ENCODE results near the gene TUBA1A.
"Not testable (repeated sequence)": the region's sequence is repeated elsewhere in the genome, so short reads cannot be mapped to it uniquely, and the experiment has no call there.

The TUBA1A gene

DNA sequence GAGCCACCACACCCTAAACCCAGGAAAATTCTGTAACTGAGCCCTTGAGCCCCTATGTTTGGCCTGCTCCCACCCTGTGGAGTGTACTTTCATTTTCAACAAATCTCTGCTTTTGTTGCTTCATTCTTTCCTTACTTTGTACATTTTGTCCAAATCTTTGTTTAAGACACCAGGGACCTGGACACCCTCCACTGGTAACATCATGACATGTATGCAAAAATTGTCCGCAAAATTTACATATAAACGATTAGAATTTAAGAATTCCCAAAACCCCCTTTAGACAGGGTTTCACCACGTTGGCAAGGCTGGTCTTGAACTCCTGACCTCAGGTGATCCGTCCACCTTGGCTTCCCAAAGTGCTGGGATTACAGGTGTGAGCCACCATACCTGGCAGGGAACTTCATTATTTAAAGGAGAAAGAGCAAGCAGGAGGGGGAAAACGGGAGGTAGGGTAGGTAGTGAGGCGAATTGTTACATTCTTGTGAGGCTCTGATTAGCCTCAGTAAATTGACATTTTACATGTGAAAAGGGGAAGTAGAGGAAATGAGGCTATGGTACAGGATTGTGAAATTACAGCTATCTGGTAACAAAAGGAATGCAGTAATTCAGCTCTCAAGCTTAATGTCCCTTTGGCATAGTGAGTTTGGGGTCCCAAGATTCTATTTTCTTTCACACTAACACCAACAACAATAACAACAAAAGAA, 27.6 kb downstream of the TUBA1A start:
- intact Hi-C loops (cut with DNase I) = no loop called here
- no peak for DNase-seq

DNA sequence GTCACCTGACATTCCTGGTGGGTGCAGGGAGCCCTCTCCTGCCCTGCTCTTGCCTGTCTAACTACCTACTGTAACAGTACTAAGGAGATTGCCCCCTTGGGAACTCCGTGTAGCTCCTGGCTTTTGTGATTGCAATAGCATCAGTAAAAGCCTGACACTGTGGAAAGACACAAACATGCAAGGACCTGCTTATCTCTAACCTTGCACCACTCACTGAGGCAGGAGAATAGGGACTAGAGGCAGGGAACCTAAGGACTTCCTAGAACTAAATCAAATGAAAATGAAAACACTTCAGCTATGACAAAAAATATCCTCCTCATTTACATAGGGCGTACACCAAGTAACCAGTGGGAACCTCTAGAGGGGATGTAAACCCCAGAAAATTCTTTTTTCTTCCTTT, 28.5 kb downstream of the TUBA1A start:
- intact Hi-C loops (cut with DNase I) = no loop called here
- no peak for DNase-seq

DNA sequence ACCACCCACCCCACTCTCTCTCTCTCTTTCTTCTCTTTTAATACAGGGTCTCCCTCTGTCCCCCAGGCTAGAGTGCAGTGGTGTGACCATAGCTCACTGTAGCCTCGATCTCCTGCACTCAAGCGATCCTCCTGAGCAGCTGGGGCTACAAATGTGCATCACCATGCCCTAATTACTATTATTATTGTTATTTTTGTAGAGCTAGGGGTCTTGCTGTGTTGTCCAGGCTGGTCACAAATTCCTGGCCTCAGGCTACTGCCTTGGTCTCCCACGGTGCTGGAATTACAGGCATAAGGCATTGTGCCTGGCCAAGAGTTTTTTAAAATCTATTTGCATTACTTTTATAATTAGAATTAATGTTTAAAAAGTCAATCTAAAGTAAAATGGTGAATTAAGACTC, 34.7 kb downstream of the TUBA1A start:
- DNase-seq = no peak
- intact Hi-C loops (cut with DNase I) = no loop called here

DNA sequence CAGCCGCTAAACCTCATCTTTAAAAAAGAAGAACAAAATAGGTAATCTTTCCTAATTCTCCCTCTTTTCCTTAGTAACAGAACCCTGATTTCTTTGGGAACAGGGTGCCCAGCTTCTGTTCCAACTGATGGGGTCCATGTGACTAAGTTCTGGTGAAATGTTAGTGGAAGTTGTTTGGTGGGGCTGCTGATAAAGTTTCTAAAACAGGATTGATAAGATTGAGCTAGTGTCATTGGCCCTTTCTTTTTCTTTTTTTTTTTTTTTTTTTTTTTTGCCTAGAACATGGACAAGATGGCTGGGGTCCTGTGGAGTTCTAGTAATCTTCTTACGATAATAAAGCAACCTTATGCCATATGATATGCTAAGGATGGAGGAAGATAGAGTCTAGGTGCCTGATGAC, 41.5 kb downstream of the TUBA1A start:
- DNase-seq = no peak
- intact Hi-C loops (cut with DNase I) = no loop called here

DNA sequence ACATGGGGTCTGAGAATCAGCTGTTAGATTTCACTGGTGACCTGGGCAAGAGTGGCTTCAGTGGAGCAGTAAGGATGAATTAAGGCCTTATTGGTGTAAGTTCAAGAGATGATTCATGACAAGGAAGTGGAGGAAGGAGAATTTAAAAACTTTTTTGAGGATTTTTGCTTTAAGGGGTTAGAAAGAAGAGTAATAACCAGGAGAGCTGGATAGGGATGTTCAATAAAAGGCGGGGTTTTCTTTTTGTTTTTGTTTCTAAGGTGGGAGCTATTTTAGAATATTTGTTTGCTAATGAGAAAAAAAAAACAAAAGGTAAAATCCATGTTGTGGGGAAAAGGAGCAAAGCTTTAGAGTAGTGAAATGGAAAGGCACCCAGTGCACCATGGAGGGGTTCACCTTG, 42.5 kb downstream of the TUBA1A start:
- no peak for DNase-seq
- intact Hi-C loops (cut with DNase I) = no loop called here

DNA sequence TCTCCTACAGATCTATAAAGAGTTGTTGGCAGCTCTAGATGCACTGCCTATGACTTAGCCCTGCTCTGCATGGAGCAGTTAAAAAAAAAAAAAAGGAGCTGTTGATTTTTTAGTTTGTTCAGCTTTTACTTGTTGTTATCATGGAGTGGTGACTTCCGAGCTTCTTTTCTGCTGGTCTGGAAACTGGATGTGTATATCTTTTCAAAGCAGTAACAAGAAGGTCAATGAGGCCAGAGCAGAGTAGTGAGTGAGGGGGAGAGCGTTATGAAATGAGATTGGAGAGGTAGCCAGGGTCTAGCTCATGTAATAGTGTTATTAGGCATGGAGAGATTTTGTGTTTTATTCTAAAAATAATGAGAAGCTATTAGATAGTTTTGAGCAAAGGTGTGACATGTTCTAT, 44.5 kb downstream of the TUBA1A start:
- DNase-seq = no peak
- intact Hi-C loops (cut with DNase I) = no loop called here

DNA sequence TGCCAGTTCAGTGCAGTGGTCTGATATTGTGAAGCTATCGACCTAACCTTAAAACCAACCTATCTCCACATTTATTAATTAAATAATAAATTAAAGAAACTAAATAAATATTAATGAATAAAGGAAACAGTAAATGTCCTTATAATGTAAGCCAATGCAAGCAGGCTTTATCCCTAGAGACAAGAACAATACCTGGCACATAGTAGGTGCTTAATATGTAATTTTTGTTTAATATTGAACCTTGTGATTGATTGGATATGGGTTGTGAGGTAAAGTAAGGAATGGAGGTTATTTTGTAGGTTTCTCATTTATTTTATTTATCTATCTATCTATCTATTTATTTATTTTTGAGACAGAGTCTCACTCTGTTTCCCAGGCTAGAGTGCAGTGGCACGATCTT, 49.9 kb downstream of the TUBA1A start:
- intact Hi-C loops (cut with DNase I) = no loop called here
- DNase-seq = no peak

DNA sequence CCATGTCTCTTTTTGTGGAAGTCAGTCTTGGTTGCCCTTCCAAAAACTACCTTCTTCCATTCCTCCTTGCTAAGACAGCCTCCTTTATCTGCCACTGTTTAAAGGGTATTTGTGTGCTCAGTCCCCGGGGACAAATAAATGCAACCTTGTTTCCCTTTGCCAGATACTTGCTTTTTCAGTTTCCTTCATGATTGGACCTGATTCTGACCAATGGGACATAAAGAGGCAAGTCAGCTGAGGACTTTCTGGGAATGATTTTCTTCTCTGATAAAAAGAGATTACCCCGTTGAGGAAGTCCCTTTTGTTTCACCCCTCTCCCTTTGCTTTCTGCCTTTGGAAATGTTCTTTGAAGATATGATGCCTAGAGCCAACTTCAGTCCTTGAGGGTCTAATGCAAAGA, 50.3 kb downstream of the TUBA1A start:
- intact Hi-C loops (cut with DNase I) = no loop called here
- no peak for DNase-seq

DNA sequence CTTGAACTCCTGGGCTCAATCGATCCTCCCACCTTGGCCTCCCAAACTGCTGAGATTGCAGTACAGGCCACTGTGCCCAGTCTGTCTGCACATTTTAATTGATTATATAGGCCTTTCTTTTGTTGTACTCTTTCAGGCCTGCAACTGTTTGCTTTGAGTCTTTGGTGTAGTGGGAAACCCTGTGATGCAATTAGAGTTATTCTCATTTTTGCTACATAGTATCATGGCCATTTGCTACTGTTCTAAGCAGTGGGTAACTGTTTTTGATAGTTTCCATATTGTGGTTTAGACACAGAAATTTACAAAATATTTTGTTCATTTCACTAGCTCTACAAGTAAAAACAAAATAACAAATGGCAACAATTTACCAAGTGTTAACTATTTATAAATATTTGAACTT, 51.4 kb downstream of the TUBA1A start:
- DNase-seq = no peak
- intact Hi-C loops (cut with DNase I) = no loop called here

DNA sequence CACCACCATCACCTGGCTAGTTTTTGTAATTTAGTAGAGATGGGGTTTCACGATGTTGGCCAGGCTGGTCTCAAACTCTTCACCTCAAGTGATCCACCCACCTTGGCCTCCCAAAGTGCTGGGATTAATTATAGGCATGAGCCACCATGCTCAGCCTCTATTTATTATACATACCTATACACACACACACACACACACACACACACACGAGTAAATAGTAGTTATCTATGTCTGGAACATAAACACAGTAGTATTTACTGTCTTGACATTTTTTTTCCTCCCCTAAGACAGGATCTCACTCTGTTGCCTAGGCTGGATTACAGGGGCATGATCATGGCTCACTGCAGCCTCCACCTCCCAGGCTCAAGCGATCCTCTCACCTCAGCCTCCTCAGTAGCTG, 51.9 kb downstream of the TUBA1A start:
- peak in 1 of 10 donors; percentile 10 for DNase-seq
- intact Hi-C loops (cut with DNase I) = not testable (repeated sequence)

All from posterior cingulate gyrus (tissue), 11 donors.